ENCODE measurements around the gene ACTR10. TPM values are rescaled to one million over a fixed set of nuclear protein-coding genes. Genes with fewer than 3 reads are reported as not detected.

Gene ACTR10
- total RNA-seq, 1 donor from 2014 or later, result 120 TPM

DNA sequence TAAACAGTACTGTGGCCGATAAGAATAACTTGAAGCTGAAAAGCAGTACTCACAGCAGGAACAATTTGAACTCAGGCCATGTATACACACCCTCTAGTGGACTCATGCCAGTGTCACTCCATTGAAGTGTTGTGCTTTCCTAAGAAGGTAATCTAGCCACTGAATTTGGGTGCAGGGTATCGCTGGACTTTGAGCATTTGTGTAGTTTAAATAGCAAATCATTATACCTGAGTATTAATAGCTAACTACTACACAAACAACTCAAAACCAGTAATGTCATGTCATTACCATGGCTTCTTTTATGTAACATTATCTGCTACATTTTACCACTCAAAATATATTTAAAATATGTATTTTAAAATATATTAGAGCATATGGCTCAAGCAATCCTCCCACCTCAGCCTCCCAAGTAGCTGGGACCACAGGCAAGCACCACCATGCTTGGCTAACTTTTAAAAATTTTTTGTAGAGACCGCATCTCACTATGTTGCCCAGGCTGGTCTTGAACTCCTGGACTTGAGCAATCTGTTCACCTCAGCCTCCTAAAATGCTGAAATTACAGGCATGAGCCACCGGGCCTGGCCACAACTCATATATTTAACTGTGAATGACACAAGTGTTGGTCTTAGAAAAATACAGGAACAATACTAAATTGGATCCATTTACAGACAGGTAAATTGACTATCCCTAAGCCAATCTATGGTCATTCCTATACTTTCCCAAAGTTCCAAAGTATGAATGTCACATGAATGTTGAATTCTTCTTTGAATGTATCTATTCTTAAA is 72.8 kb downstream of the ACTR10 start:
- TF ChIP-seq, protein P1, sequence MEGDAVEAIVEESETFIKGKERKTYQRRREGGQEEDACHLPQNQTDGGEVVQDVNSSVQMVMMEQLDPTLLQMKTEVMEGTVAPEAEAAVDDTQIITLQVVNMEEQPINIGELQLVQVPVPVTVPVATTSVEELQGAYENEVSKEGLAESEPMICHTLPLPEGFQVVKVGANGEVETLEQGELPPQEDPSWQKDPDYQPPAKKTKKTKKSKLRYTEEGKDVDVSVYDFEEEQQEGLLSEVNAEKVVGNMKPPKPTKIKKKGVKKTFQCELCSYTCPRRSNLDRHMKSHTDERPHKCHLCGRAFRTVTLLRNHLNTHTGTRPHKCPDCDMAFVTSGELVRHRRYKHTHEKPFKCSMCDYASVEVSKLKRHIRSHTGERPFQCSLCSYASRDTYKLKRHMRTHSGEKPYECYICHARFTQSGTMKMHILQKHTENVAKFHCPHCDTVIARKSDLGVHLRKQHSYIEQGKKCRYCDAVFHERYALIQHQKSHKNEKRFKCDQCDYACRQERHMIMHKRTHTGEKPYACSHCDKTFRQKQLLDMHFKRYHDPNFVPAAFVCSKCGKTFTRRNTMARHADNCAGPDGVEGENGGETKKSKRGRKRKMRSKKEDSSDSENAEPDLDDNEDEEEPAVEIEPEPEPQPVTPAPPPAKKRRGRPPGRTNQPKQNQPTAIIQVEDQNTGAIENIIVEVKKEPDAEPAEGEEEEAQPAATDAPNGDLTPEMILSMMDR (IDR thresholded peaks at IDR 0.05; ENCODE audit: partially characterized antibody, unreplicated experiment), result no peak
- Mint-ChIP-seq H3K4me3 (ENCODE audit: unreplicated experiment) (no peak overlapping the region), H3K4me1 (ENCODE audit: low read depth, unreplicated experiment) (peaks cover 2% of the 10 kb centered on the region), H3K36me3 (ENCODE audit: unreplicated experiment) (no peaks in the 10 kb centered on the region), H3K27me3 (ENCODE audit: unreplicated experiment) (no peaks in the 10 kb centered on the region), H3K9me3 (ENCODE audit: unreplicated experiment) (peaks cover 2% of the 10 kb centered on the region), H3K27ac (ENCODE audit: unreplicated experiment) (no peak overlapping the region)
- no peak for DNase-seq

DNA sequence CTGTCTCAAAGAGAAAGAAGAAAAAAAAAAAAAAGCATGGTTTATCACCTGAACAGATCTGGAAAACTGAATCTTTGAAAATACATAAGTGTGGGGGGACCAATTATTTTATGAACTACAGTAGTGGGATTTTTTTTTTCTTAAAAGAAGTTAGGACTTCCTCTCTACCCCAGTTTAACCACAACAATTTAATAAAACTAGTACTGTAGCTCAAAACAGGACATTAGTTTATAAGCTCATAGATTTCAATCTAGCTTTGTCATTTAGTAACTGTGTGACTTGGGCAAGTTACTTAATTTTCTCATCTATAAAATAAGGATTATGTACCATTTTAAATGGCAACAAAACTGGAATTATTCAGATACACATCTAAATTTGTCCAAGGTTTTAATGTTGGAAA is 74.9 kb downstream of the ACTR10 start:
- Mint-ChIP-seq H3K27ac (ENCODE audit: unreplicated experiment) (no peak overlapping the region), H3K4me3 (ENCODE audit: unreplicated experiment) (no peak overlapping the region), H3K36me3 (ENCODE audit: unreplicated experiment) (no peaks in the 10 kb centered on the region), H3K4me1 (ENCODE audit: low read depth, unreplicated experiment) (peaks cover 2% of the 10 kb centered on the region), H3K9me3 (ENCODE audit: unreplicated experiment) (no peaks in the 10 kb centered on the region), H3K27me3 (ENCODE audit: unreplicated experiment) (no peaks in the 10 kb centered on the region)
- TF ChIP-seq, protein P1 (IDR thresholded peaks at IDR 0.05; ENCODE audit: partially characterized antibody, unreplicated experiment), result no peak
- DNase-seq, result no peak

DNA sequence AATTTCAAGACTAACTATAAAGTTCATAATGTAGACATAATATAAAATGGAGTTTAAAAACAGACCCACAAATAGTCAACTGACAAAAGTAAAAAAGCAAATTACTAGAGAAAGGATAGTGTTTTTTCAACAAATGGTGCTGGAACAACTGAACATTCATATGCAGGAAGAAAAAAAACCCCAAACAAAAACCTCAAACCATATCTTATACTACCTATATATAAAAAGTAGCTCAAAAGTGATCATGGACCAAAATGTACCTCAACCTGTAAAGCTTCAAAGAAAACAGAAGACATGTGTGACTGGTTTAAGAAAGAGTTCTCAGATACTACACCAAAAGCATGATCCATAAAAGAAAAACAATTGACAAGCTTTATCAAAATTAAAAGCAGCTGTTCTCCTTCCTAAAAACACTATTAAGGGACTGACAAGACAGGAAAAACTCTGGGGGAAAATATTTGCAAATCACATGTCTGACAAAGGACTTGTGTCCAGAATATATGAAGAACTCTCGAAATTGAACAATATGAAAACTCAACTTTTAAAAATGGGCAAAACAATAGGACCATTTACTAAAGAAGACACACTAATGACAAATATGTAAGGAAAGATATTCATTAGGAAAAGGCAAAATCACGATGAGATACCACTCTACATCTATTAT is 75.7 kb downstream of the ACTR10 start:
- no peaks in the 10 kb centered on the region for H3K9me3 Mint-ChIP-seq (ENCODE audit: unreplicated experiment)
- no peaks in the 10 kb centered on the region for H3K27me3 Mint-ChIP-seq (ENCODE audit: unreplicated experiment)
- H3K27ac Mint-ChIP-seq (ENCODE audit: unreplicated experiment), result no peak overlapping the region
- no peak overlapping the region for H3K4me3 Mint-ChIP-seq (ENCODE audit: unreplicated experiment)
- H3K36me3 Mint-ChIP-seq (ENCODE audit: unreplicated experiment), result no peaks in the 10 kb centered on the region
- H3K4me1 Mint-ChIP-seq (ENCODE audit: low read depth, unreplicated experiment), result peaks cover 2% of the 10 kb centered on the region
- TF ChIP-seq, protein P1 (IDR thresholded peaks at IDR 0.05; ENCODE audit: partially characterized antibody, unreplicated experiment), result no peak
- DNase-seq, result no peak

DNA sequence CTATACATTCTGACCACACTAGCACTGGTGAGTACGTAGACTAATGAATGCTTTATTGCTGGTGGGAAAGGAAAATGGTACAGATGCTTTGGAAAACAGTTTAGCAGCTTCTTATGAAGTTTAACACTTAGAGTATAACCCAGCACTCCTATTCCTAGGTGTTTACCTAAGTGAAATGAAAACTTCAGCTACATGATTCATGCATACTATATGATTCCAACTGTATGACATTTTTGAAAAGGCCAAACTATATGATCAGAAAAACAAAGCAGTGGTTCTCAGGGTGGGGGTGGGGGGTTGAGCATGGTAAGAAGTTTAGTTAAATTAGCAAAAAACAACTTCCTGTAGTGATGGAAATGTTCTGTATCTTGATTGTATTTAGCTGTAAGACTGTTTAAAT is 76.3 kb downstream of the ACTR10 start:
- no peaks in the 10 kb centered on the region for H3K36me3 Mint-ChIP-seq (ENCODE audit: unreplicated experiment)
- peaks cover 4% of the 10 kb centered on the region for H3K4me1 Mint-ChIP-seq (ENCODE audit: low read depth, unreplicated experiment)
- no peak overlapping the region for H3K27ac Mint-ChIP-seq (ENCODE audit: unreplicated experiment)
- TF ChIP-seq, protein P1 (IDR thresholded peaks at IDR 0.05; ENCODE audit: partially characterized antibody, unreplicated experiment), result no peak
- DNase-seq, result no peak
- H3K4me3 Mint-ChIP-seq (ENCODE audit: unreplicated experiment), result no peak overlapping the region
- H3K9me3 Mint-ChIP-seq (ENCODE audit: unreplicated experiment), result no peaks in the 10 kb centered on the region
- no peaks in the 10 kb centered on the region for H3K27me3 Mint-ChIP-seq (ENCODE audit: unreplicated experiment)

DNA sequence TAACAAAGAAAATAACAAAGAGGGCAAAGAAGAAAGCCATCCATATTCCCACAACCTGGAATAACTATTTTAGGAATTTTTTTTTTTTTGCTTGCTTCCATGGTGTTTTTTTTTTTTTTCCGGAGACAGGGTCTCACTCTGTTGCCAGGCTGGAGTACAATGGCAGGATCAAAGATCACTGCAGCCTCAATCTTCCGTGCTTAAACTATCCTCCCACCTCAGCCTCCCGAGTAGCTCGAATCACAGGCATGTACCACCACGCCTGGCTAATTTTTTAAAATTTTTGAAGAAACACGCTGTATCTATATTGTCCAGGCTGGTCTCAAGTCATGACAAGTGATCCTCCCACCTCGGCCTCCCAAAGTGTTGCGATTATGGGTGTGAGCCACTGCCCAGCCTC is 78.2 kb downstream of the ACTR10 start:
- TF ChIP-seq, protein P1 (IDR thresholded peaks at IDR 0.05; ENCODE audit: partially characterized antibody, unreplicated experiment), result no peak
- H3K27ac Mint-ChIP-seq (ENCODE audit: unreplicated experiment), result no peak overlapping the region
- H3K4me3 Mint-ChIP-seq (ENCODE audit: unreplicated experiment), result no peak overlapping the region

More for the DNA sequence above, 78.2 kb downstream of the ACTR10 start:
- Mint-ChIP-seq H3K36me3 (ENCODE audit: unreplicated experiment) (no peaks in the 10 kb centered on the region), H3K27me3 (ENCODE audit: unreplicated experiment) (peaks cover under 1% of the 10 kb centered on the region), H3K4me1 (ENCODE audit: low read depth, unreplicated experiment) (peaks cover 7% of the 10 kb centered on the region), H3K9me3 (ENCODE audit: unreplicated experiment) (no peaks in the 10 kb centered on the region)
- no peak for DNase-seq

All from glutamatergic neuron (in vitro differentiated cells).